Astrocyte of the cerebellum (primary cell): ENCODE data around the gene ONECUT3.
"Not testable (repeated sequence)": the region's sequence is repeated elsewhere in the genome, so short reads cannot be mapped to it uniquely, and the experiment has no call there.

ENCODE experiments used
- DNase-seq: peaks from one replicate; pipeline ENCODE4 v3.0.0-alpha.2; 2011; ENCODE audit warnings: low read depth
- H3K4me3 ChIP-seq: 2 replicates; pipeline ENCODE4 v1.5.1; 2011; ENCODE audit warnings: mild to moderate bottlenecking, low read depth, low read length, moderate library complexity
- CTCF ChIP-seq: IDR thresholded peaks from 2 replicates; pipeline ENCODE4 v1.5.1; 2012; ENCODE audit warnings: low read length, low read depth, moderate library complexity, mild to moderate bottlenecking; ENCODE audit errors: missing control alignments
- in situ Hi-C: cut with HindIII; loops from 2 replicates; pipeline ENCODE4 v1.10.0; 2017; ENCODE audit warnings: low sequenced_read_pairs

The ONECUT3 gene

GRCh38 chr19:1752757-1753728 lies at the start of gene ONECUT3:
Gene ONECUT3 (plus strand): TSS chr19:1753506. CDS start chr19:1753663, 157 bp downstream.
- TF ChIP-seq CTCF, result no peak
- no peak within 1 kb of the TSS for H3K4me3 ChIP-seq
- in situ Hi-C loops, result no loop called here
- no peak for DNase-seq

GRCh38 chr19:1704339-1704738 lies 49.0 kb upstream of the ONECUT3 start:
- TF ChIP-seq CTCF, result no peak
- DNase-seq, result no peak
- in situ Hi-C loops, result no loop called here
- H3K4me3 ChIP-seq, result no peak overlapping the region

GRCh38 chr19:1705367-1705766 lies 47.9 kb upstream of the ONECUT3 start:
- H3K4me3 ChIP-seq, result no peak overlapping the region
- in situ Hi-C loops, result no loop called here
- DNase-seq, result no peak
- TF ChIP-seq CTCF, result no peak

GRCh38 chr19:1706646-1707045 lies 46.7 kb upstream of the ONECUT3 start:
- H3K4me3 ChIP-seq, in situ Hi-C loops, DNase-seq: not testable (repeated sequence)

GRCh38 chr19:1707240-1707639 lies 46.1 kb upstream of the ONECUT3 start:
- TF ChIP-seq CTCF, result no peak
- H3K4me3 ChIP-seq, result no peak overlapping the region
- no peak for DNase-seq
- in situ Hi-C loops, result no loop called here

- TF ChIP-seq CTCF, result no peak
- in situ Hi-C loops, result no loop called here
- H3K4me3 ChIP-seq, result no peak overlapping the region
- no peak for DNase-seq
Measured at GRCh38 chr19:1713170-1713569, 40.1 kb upstream of the ONECUT3 start.

- H3K4me3 ChIP-seq, result no peak overlapping the region
- DNase-seq, result no peak
- in situ Hi-C loops, result no loop called here
- TF ChIP-seq CTCF, result no peak
Measured at GRCh38 chr19:1715540-1715939, 37.8 kb upstream of the ONECUT3 start.
